ENCODE measurements around the gene SYT15.
"Not testable (repeated sequence)": the region's sequence is repeated elsewhere in the genome, so short reads cannot be mapped to it uniquely, and the experiment has no call there.

The SYT15 gene

GRCh38 chr10:46578474-46579178, at the start of gene SYT15:
Gene SYT15, plus strand, starts transcription at chr10:46579128. Its CDS starts 41 bp downstream, at chr10:46579169.
- DNase-seq (ENCODE audit: insufficient read length, low spot score): not testable (repeated sequence)

GRCh38 chr10:46529742-46530141, 49.2 kb upstream of the SYT15 start:
- FAIRE-seq; DNase-seq (ENCODE audit: insufficient read length, low spot score): not testable (repeated sequence)

More at GRCh38 chr10:46578474-46579178, at the start of gene SYT15:
- not testable (repeated sequence) for FAIRE-seq

- DNase-seq (ENCODE audit: insufficient read length, low spot score) (no peak), FAIRE-seq (no peak)
Observed at GRCh38 chr10:46530249-46531186, 48.4 kb upstream of the SYT15 start.

DNA sequence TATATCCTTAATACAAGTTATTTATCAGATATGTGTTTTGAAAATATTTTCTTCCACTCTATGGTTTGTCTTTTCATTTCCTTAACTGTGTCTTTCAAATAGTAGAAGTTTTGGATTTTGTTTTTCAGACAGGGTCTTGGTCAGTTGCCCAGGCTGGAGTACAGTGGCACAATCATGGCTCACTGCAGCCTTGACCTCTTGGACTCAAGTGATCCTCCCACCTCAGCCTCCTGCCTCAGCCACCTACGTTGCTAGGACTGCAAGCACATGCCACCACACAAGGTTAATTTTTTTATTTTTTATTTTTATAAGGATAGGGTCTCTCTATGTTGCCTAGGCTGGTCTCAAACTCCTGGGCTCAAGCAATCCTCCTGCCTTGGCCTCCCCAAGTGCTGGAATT, 46.7 kb upstream of the SYT15 start:
- DNase-seq (ENCODE audit: insufficient read length, low spot score); FAIRE-seq: not testable (repeated sequence)

GRCh38 chr10:46534828-46535524, 44.0 kb upstream of the SYT15 start:
- DNase-seq (ENCODE audit: insufficient read length, low spot score): no peak
- no peak for FAIRE-seq

DNA sequence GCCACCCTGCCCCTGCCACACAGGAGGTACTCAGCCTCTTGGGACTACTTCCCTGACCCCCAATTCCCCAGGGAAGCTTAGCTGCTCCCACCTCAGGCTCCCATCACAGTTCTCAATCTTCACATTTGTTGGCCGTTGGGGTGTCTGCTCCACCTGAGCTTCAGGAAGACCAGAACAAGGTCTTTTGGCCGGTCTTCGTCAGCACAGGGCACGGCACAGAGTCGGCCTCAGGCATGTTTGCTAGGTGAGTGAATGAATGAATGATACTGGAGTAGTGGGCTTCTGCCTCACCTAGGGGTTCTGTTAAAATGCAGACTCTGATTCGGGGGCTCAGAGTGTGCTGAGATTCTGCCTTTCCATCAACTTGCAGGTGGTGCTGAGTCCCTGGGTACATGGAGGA, 42.8 kb upstream of the SYT15 start:
- FAIRE-seq (no peak), DNase-seq (ENCODE audit: insufficient read length, low spot score) (no peak)

DNA sequence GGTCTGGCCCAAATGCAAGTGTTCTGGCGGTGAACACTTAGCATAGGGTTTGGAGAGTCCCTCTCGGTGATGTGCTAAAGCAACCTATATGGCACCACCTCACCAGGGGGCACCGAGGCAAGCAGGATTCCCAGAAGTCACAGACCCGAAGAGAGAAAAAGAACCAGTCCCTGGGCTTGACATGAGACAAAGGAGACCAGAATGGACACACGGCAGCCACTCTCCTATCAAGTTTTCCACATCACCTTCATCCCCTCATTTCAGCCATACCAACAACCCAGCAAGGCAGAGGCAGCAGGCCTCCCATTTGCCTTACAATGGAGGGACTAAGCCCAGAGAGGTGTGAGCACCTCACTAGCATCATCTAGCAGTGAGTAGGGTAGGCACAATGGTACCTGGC, 42.1 kb upstream of the SYT15 start:
- FAIRE-seq: no peak
- DNase-seq (ENCODE audit: insufficient read length, low spot score): no peak

- FAIRE-seq: no peak
- DNase-seq (ENCODE audit: insufficient read length, low spot score): no peak
Observed at GRCh38 chr10:46537309-46537708, 41.6 kb upstream of the SYT15 start.

DNA sequence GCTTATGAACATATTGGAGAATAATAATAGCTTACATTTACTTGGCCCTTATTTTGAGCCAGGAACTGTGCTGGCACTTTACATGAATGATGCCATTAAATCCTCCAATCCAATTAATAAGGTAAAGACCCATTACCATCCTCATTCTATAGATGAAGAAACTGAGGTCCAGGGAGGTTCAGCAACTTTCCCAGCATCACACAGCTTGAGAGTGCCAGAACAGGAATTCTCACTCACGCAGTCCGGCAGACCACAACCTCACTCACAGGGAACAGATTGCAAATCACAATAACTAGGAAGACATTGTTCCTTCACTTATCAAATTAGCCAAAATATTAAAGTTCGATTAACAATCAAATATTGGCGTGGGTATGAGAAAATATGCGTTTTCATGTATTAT, 40.8 kb upstream of the SYT15 start:
- FAIRE-seq: no peak
- DNase-seq (ENCODE audit: insufficient read length, low spot score): no peak

- DNase-seq (ENCODE audit: insufficient read length, low spot score): no peak
- no peak for FAIRE-seq
Observed at GRCh38 chr10:46538717-46539426, 40.1 kb upstream of the SYT15 start.

- DNase-seq (ENCODE audit: insufficient read length, low spot score): peak; percentile 77
- FAIRE-seq: no peak
Observed at GRCh38 chr10:46539596-46540411, 39.1 kb upstream of the SYT15 start.

DNA sequence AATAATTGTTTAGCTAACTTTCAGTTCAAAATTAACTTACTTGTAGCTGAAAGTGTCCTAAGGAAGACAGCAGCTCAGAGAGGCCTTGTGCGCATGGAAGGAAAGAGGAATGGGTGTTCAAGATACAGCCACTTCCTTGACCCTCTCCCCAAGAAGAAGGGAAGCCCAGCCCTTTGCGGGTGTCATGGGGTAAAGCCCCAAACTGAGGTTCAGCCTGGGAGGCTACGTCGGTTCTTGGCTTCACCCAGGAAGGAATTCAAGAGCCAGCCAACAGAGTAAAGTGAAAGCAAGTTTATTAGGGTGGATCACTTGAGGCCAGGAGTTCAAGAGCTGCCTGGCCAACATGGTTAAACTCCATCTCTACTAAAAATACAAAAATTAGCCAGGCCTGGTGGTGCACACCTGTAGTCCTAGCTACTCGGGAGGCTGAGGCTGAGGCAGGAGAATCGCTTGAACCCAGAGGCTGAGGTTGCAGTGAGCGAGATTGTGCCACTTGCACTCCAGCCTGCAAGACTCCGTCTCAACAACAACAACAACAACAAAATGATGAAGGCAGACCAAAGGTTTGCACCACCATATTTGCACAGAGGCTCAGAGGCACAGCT, 38.4 kb upstream of the SYT15 start:
- FAIRE-seq (no peak), DNase-seq (ENCODE audit: insufficient read length, low spot score) (no peak)

GRCh38 chr10:46541017-46541661, 37.8 kb upstream of the SYT15 start:
- no peak for FAIRE-seq
- DNase-seq (ENCODE audit: insufficient read length, low spot score): no peak

DNA sequence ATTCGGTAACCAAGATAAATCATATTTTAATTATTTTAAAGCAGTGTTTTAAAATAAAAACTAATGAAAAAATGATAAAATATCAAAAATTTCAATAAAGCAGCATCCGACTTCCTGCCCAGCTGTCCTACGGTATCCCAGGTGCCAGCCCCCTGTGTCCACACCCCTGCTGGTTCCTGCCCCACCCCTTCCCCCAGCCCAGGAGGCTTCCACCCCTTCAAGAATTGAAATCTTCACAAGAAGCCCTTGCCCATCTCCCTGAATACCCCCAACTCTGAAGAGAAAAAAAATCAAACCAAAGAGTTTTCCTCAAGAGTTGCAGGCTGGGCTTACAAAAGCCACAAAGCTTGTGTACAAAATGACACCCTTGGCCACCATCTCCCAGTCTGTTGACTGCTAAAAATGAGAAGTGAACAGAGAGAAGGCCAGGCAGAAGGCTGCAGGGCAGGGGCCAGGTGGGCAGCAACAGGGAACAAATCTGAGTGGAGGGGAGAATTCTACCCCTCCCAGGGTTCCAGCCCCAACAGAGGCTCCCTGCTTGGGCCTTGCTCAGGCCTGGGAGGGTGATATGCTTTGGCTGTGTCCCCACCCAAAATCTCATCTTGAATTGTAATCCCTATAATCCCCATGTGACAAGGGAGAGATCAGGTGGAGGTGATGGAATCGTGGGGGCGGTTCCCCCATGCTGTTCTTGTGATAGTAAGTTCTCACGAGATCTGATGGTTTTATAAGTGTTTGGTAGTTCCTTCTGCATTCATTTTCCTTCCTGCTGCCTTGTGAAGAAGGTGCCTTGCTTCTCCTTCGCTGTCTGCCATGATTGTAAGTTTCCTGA, 37.0 kb upstream of the SYT15 start:
- no peak for FAIRE-seq

GRCh38 chr10:46542567-46543465, 36.1 kb upstream of the SYT15 start:
- no peak for FAIRE-seq
- DNase-seq (ENCODE audit: insufficient read length, low spot score): no peak

More for the DNA sequence above, 37.0 kb upstream of the SYT15 start:
- no peak for DNase-seq (ENCODE audit: insufficient read length, low spot score)

GRCh38 chr10:46543466-46544377, 35.2 kb upstream of the SYT15 start:
- DNase-seq (ENCODE audit: insufficient read length, low spot score): no peak
- no peak for FAIRE-seq
